Measurements from ENCODE around the gene PRSS50.

PRSS50 gene

GRCh38 chr3:46725621-46726314, 8.1 kb upstream of the PRSS50 start:
- in situ Hi-C loops (cut with HindIII; ENCODE audit: low sequenced_read_pairs): no loop called here

- in situ Hi-C loops (cut with HindIII; ENCODE audit: low sequenced_read_pairs): no loop called here
Observed at GRCh38 chr3:46724424-46724823, 6.8 kb upstream of the PRSS50 start.

GRCh38 chr3:46722443-46722842, 4.8 kb upstream of the PRSS50 start:
- in situ Hi-C loops (cut with HindIII; ENCODE audit: low sequenced_read_pairs): no loop called here

- in situ Hi-C loops (cut with HindIII; ENCODE audit: low sequenced_read_pairs): no loop called here
Observed at GRCh38 chr3:46721009-46721408, 3.3 kb upstream of the PRSS50 start.

- in situ Hi-C loops (cut with HindIII; ENCODE audit: low sequenced_read_pairs): no loop called here
Observed at GRCh38 chr3:46719735-46720271, 2.1 kb upstream of the PRSS50 start.

GRCh38 chr3:46719044-46719565, 1.4 kb upstream of the PRSS50 start:
- in situ Hi-C loops (cut with HindIII; ENCODE audit: low sequenced_read_pairs): no loop called here

- in situ Hi-C loops (cut with HindIII; ENCODE audit: low sequenced_read_pairs): no loop called here
Observed at GRCh38 chr3:46716461-46717441, 918 bp downstream of the PRSS50 start.

GRCh38 chr3:46715507-46716175, 2.0 kb downstream of the PRSS50 start:
- in situ Hi-C loops (cut with HindIII; ENCODE audit: low sequenced_read_pairs): no loop called here

- in situ Hi-C loops (cut with HindIII; ENCODE audit: low sequenced_read_pairs): no loop called here
Observed at GRCh38 chr3:46714728-46715506, 2.8 kb downstream of the PRSS50 start.

GRCh38 chr3:46713898-46714552, 3.6 kb downstream of the PRSS50 start:
- in situ Hi-C loops (cut with HindIII; ENCODE audit: low sequenced_read_pairs): no loop called here

GRCh38 chr3:46713050-46713897, 4.4 kb downstream of the PRSS50 start:
- in situ Hi-C loops (cut with HindIII; ENCODE audit: low sequenced_read_pairs): no loop called here

GRCh38 chr3:46712191-46713049, 5.2 kb downstream of the PRSS50 start:
- in situ Hi-C loops (cut with HindIII; ENCODE audit: low sequenced_read_pairs): no loop called here

- in situ Hi-C loops (cut with HindIII; ENCODE audit: low sequenced_read_pairs): no loop called here
Observed at GRCh38 chr3:46711760-46712159, 5.9 kb downstream of the PRSS50 start.

- in situ Hi-C loops (cut with HindIII; ENCODE audit: low sequenced_read_pairs): no loop called here
Observed at GRCh38 chr3:46711305-46711704, 6.4 kb downstream of the PRSS50 start.

- in situ Hi-C loops (cut with HindIII; ENCODE audit: low sequenced_read_pairs): no loop called here
Observed at GRCh38 chr3:46710671-46711295, 6.9 kb downstream of the PRSS50 start.

- in situ Hi-C loops (cut with HindIII; ENCODE audit: low sequenced_read_pairs): no loop called here
Observed at GRCh38 chr3:46710229-46710628, 7.4 kb downstream of the PRSS50 start.

GRCh38 chr3:46709721-46710120, 7.9 kb downstream of the PRSS50 start:
- in situ Hi-C loops (cut with HindIII; ENCODE audit: low sequenced_read_pairs): no loop called here

Data from DLD1 (cell line).